ENCODE results near the gene CAMTA1. TPM values are rescaled to one million over a fixed set of nuclear protein-coding genes. Genes with fewer than 3 reads are reported as not detected.

CAMTA1 gene
- total RNA-seq, 6 donors from 2014 or later, result 38.8 to 74.0 (median 46.1) TPM

DNA sequence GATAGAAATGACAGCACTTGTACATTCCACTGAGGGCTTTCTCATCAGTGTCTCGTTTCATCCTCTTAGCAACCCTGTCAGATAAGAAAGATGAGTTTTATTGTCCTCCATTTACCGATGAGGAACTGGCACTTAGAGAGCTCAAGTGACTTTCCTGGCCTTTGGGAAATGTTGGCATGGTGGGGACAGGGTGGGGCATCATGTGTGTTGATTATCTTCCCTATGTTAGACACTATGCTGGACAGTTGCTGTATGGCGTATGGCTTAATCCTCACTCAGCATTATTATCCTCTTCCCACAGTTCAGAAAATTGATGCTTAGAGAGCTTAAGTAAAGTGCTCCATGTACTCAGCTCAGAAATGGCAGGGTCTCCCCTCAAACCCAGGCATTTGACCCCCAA lies 163.2 kb downstream of the CAMTA1 start:
- 72 to 73% methylated on average over 3 of the region's 3 CpGs for WGBS, 2 donors
- TF ChIP-seq POLR2A (IDR thresholded peaks at IDR 0.05) (no peak), EP300 (IDR thresholded peaks at IDR 0.05) (no peak), POLR2AphosphoS5 (IDR thresholded peaks at IDR 0.05) (no peak)
- TF ChIP-seq, protein P1, sequence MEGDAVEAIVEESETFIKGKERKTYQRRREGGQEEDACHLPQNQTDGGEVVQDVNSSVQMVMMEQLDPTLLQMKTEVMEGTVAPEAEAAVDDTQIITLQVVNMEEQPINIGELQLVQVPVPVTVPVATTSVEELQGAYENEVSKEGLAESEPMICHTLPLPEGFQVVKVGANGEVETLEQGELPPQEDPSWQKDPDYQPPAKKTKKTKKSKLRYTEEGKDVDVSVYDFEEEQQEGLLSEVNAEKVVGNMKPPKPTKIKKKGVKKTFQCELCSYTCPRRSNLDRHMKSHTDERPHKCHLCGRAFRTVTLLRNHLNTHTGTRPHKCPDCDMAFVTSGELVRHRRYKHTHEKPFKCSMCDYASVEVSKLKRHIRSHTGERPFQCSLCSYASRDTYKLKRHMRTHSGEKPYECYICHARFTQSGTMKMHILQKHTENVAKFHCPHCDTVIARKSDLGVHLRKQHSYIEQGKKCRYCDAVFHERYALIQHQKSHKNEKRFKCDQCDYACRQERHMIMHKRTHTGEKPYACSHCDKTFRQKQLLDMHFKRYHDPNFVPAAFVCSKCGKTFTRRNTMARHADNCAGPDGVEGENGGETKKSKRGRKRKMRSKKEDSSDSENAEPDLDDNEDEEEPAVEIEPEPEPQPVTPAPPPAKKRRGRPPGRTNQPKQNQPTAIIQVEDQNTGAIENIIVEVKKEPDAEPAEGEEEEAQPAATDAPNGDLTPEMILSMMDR (IDR thresholded peaks at IDR 0.05), result no peak
- ATAC-seq (ENCODE audit: low FRiP score in 2 of 2), result no peak

DNA sequence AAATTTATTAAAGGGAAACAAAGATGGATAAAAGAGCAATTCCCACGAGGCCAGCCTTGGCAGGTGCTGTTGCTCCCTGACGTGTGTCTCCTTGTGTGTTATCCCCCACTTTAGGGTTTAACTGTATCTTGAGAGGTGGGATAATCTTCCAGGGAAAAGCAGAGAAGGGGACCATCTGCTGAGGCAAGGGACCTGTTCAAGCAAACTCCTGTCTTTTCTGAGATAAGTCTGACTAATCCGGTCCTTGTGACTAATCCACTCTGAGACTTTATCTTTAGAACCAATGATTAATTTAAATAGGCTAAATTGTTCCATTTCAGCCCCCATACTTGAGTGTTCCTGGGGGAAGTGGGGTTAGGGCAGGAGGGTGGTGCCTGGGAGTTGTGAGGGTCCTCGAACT lies 163.6 kb downstream of the CAMTA1 start:
- TF ChIP-seq, protein P1 (IDR thresholded peaks at IDR 0.05), result no peak
- TF ChIP-seq POLR2AphosphoS5 (IDR thresholded peaks at IDR 0.05), result no peak
- no peak for TF ChIP-seq EP300 (IDR thresholded peaks at IDR 0.05)
- no peaks in the 10 kb centered on the region for H3K27me3 ChIP-seq
- no peaks in the 10 kb centered on the region for H3K4me1 ChIP-seq
- DNase-seq (no peak), ATAC-seq (ENCODE audit: low FRiP score in 2 of 2) (no peak)
- H3K4me3 ChIP-seq, result no peak overlapping the region
- no peak overlapping the region for H3K27ac ChIP-seq
- H3K9me3 ChIP-seq, result no peaks in the 10 kb centered on the region
- 70 to 84% methylated on average over 3 to 4 of the region's 4 CpGs for WGBS, 2 donors
- H3K36me3 ChIP-seq, result no peaks in the 10 kb centered on the region

More for the DNA sequence above, 163.2 kb downstream of the CAMTA1 start:
- no peaks in the 10 kb centered on the region for H3K4me1 ChIP-seq
- H3K27me3 ChIP-seq, result no peaks in the 10 kb centered on the region
- no peak for DNase-seq
- H3K27ac ChIP-seq, result no peak overlapping the region
- H3K9me3 ChIP-seq, result no peaks in the 10 kb centered on the region
- H3K36me3 ChIP-seq, result no peaks in the 10 kb centered on the region
- no peak overlapping the region for H3K4me3 ChIP-seq

DNA sequence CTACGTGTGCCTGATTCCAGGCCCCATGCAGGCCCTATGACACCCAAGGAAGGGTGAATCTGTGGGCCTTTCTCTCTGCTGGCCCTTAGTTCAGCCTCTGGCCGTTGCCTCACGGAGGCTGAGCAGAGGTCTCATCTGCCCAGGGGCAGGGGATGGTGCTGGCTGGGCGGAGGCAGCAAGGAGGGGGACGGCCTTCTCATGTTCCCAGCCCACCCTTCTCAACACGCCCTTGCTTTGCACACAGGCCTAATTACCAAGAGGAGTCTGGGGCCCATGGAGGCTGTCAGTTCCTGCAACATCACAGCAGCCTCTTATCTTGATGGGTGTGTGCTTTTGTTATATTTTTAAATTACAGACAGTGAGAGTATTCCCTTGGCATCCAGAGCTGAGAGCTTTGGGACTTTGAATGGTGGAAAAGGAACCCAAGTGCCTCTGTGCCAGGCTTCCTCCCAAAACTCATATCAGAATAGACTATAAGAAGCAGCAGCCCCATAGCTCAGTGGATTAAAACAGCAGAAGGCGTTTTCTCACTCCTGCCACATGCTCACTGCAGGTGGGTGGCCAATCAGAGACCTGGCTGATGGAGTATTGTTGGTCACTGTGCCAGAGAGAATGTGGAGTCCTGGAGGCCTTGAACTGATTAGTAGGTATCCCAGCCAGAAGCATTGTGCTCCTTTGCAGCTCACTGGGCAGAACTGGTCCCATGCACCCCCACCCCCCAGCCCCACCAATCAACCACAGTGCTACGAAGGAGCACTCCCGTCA lies 164.9 kb downstream of the CAMTA1 start:
- H3K4me1 ChIP-seq, result no peaks in the 10 kb centered on the region
- no peak overlapping the region for H3K27ac ChIP-seq
- ATAC-seq (ENCODE audit: low FRiP score in 2 of 2), result no peak
- H3K9me3 ChIP-seq, result no peaks in the 10 kb centered on the region
- no peaks in the 10 kb centered on the region for H3K27me3 ChIP-seq
- H3K36me3 ChIP-seq, result no peaks in the 10 kb centered on the region
- DNase-seq, result no peak
- no peak for TF ChIP-seq POLR2AphosphoS5 (IDR thresholded peaks at IDR 0.05)
- no peak for TF ChIP-seq POLR2A (IDR thresholded peaks at IDR 0.05)
- TF ChIP-seq EP300 (IDR thresholded peaks at IDR 0.05), result no peak
- TF ChIP-seq, protein P1 (IDR thresholded peaks at IDR 0.05), result no peak
- 91 to 100% methylated on average over 5 to 8 of the region's 9 CpGs for WGBS, 2 donors
- no peak overlapping the region for H3K4me3 ChIP-seq

DNA sequence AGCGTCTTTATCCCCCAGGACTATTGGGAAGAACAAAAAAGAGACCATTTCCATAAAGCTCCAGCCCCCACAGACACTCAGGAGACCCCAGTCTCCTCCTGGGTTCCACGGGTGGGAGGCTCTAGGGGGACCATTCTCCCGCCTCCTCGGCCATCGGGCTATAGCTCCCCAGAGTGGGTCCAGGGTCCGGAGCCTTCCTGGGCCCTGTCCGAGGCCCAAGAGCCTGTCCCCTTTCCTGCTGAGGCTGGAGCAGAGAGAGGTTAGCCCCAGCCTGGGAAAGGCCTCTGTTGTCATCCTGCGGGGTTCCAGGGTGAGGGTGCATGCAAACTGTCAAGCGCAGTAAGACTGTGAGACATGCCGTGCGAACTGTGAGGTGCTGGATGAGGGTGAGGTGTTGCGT lies 166.3 kb downstream of the CAMTA1 start:
- WGBS, 2 donors, result 97 to 98% methylated on average over 6 to 12 of the region's 12 CpGs
- no peak for ATAC-seq (ENCODE audit: low FRiP score in 2 of 2)
- no peaks in the 10 kb centered on the region for H3K36me3 ChIP-seq
- no peaks in the 10 kb centered on the region for H3K27me3 ChIP-seq
- H3K4me1 ChIP-seq, result no peaks in the 10 kb centered on the region
- H3K9me3 ChIP-seq, result no peaks in the 10 kb centered on the region
- no peak for DNase-seq
- no peak overlapping the region for H3K27ac ChIP-seq
- no peak for TF ChIP-seq POLR2AphosphoS5 (IDR thresholded peaks at IDR 0.05)
- no peak for TF ChIP-seq POLR2A (IDR thresholded peaks at IDR 0.05)
- TF ChIP-seq EP300 (IDR thresholded peaks at IDR 0.05), result no peak
- TF ChIP-seq, protein P1 (IDR thresholded peaks at IDR 0.05), result no peak
- no peak overlapping the region for H3K4me3 ChIP-seq

DNA sequence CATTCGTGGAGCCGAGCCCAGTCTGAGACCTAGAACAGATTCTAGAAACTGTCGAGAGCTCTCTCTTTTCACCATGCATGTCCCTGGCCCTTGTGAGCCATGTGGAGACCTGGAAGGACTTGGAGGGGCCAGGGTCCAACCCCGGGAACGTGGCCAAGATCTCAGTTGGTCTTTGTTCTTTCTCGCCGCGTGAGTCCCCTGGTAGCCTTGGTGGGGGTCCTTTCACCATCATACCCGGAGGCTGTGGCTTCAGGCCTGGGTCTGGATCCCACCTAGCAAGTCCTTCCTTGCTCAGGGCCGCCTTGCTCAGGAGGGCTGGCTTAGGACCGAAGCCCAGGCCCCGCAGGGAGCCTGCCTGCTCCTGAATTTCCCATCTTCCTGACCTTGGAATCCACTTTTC lies 168.0 kb downstream of the CAMTA1 start:
- H3K27ac ChIP-seq, result no peak overlapping the region
- H3K27me3 ChIP-seq, result no peaks in the 10 kb centered on the region
- ATAC-seq (ENCODE audit: low FRiP score in 2 of 2) (no peak), DNase-seq (no peak)
- no peaks in the 10 kb centered on the region for H3K9me3 ChIP-seq
- H3K36me3 ChIP-seq, result no peaks in the 10 kb centered on the region
- TF ChIP-seq, protein P1 (IDR thresholded peaks at IDR 0.05), result no peak
- TF ChIP-seq POLR2A (IDR thresholded peaks at IDR 0.05), result no peak
- TF ChIP-seq EP300 (IDR thresholded peaks at IDR 0.05), result no peak
- TF ChIP-seq POLR2AphosphoS5 (IDR thresholded peaks at IDR 0.05), result no peak
- no peak overlapping the region for H3K4me3 ChIP-seq
- no peaks in the 10 kb centered on the region for H3K4me1 ChIP-seq
- WGBS, 2 donors, result 82 to 84% methylated on average over 12 of the region's 12 CpGs

Measured in upper lobe of left lung (tissue), 6 donors.